GM23338 (cell line): ENCODE measurements around the gene SCGB3A2. TPM values are rescaled to one million over a fixed set of nuclear protein-coding genes. Genes with fewer than 3 reads are reported as not detected.

ENCODE experiments used
- CREB1 ChIP-seq: fragments of 250-450 bp; sonication (Bioruptor Pico); IDR thresholded peaks from 2 replicates; pipeline ENCODE4 v1.5.0; 2020; ENCODE audit warnings: low read depth, mild to moderate bottlenecking, moderate library complexity
- EZH2 ChIP-seq: fragments of 200-600 bp; sonication (generic); IDR thresholded peaks from one replicate; pipeline ENCODE4 v1.8.0; 2017; ENCODE audit warnings: antibody characterized with exemption, mild to moderate bottlenecking, low read depth; ENCODE audit not compliant: unreplicated experiment
- POLR2AphosphoS5 ChIP-seq: IDR thresholded peaks from 2 replicates; pipeline ENCODE4 v1.6.1; 2016; ENCODE audit warnings: antibody characterized with exemption, low read depth
- ZNF331 ChIP-seq: fragments of 250-450 bp; sonication (Bioruptor Pico); IDR thresholded peaks from 2 replicates; pipeline ENCODE4 v1.5.0; 2020; ENCODE audit warnings: low read depth, mild to moderate bottlenecking, moderate library complexity
- polyA plus RNA-seq: library from polyadenylated mRNA; unstranded; fragments of >200 nt; fragmentation: Nextera tagmentation; extraction: Ambion mirVana; gene quantifications from 2 replicates; pipeline ENCODE4 v1.2.1, GENCODE V29; 2016
- total RNA-seq: library from RNA; depleted of rRNA; stranded (reverse); fragments of >200 nt; shearing (Covaris generic); gene quantifications from 2 replicates; pipeline ENCODE4 v1.2.3, GENCODE V29; 2014
- TF ChIP-seq, protein P1 (sequence below): fragments of 250-450 bp; sonication (Bioruptor Pico); IDR thresholded peaks from 2 replicates; pipeline ENCODE4 v1.5.0; 2020; ENCODE audit warnings: mild to moderate bottlenecking, moderate library complexity
- TF ChIP-seq, protein P2 (sequence below): IDR thresholded peaks from one replicate; pipeline ENCODE4 v1.6.1; 2018; ENCODE audit warnings: antibody characterized with exemption; ENCODE audit not compliant: unreplicated experiment

Gene SCGB3A2
- total and polyA plus RNA-seq, 2 experiments from 2014 or later = 36.1 to 256 TPM

DNA sequence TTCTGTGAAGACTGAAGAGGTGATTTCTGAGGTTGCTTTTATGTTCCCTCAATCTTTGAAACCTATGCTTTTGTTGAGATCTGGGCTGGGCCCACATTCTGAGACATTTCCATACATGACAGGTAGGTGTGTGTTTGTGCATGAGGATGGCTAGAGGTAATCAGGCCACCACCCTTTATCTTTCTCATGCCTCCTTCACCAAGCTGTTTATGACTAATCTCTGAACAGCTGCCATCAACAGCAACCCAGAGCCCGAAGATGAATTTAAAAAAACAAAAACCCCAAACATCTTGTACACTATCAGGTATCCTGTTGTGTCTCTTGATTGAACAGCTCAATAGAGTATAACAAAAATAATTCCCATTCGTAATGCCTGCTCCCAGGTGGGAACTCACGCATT is 40.4 kb downstream of the SCGB3A2 start (continued):
- TF ChIP-seq, protein P1, sequence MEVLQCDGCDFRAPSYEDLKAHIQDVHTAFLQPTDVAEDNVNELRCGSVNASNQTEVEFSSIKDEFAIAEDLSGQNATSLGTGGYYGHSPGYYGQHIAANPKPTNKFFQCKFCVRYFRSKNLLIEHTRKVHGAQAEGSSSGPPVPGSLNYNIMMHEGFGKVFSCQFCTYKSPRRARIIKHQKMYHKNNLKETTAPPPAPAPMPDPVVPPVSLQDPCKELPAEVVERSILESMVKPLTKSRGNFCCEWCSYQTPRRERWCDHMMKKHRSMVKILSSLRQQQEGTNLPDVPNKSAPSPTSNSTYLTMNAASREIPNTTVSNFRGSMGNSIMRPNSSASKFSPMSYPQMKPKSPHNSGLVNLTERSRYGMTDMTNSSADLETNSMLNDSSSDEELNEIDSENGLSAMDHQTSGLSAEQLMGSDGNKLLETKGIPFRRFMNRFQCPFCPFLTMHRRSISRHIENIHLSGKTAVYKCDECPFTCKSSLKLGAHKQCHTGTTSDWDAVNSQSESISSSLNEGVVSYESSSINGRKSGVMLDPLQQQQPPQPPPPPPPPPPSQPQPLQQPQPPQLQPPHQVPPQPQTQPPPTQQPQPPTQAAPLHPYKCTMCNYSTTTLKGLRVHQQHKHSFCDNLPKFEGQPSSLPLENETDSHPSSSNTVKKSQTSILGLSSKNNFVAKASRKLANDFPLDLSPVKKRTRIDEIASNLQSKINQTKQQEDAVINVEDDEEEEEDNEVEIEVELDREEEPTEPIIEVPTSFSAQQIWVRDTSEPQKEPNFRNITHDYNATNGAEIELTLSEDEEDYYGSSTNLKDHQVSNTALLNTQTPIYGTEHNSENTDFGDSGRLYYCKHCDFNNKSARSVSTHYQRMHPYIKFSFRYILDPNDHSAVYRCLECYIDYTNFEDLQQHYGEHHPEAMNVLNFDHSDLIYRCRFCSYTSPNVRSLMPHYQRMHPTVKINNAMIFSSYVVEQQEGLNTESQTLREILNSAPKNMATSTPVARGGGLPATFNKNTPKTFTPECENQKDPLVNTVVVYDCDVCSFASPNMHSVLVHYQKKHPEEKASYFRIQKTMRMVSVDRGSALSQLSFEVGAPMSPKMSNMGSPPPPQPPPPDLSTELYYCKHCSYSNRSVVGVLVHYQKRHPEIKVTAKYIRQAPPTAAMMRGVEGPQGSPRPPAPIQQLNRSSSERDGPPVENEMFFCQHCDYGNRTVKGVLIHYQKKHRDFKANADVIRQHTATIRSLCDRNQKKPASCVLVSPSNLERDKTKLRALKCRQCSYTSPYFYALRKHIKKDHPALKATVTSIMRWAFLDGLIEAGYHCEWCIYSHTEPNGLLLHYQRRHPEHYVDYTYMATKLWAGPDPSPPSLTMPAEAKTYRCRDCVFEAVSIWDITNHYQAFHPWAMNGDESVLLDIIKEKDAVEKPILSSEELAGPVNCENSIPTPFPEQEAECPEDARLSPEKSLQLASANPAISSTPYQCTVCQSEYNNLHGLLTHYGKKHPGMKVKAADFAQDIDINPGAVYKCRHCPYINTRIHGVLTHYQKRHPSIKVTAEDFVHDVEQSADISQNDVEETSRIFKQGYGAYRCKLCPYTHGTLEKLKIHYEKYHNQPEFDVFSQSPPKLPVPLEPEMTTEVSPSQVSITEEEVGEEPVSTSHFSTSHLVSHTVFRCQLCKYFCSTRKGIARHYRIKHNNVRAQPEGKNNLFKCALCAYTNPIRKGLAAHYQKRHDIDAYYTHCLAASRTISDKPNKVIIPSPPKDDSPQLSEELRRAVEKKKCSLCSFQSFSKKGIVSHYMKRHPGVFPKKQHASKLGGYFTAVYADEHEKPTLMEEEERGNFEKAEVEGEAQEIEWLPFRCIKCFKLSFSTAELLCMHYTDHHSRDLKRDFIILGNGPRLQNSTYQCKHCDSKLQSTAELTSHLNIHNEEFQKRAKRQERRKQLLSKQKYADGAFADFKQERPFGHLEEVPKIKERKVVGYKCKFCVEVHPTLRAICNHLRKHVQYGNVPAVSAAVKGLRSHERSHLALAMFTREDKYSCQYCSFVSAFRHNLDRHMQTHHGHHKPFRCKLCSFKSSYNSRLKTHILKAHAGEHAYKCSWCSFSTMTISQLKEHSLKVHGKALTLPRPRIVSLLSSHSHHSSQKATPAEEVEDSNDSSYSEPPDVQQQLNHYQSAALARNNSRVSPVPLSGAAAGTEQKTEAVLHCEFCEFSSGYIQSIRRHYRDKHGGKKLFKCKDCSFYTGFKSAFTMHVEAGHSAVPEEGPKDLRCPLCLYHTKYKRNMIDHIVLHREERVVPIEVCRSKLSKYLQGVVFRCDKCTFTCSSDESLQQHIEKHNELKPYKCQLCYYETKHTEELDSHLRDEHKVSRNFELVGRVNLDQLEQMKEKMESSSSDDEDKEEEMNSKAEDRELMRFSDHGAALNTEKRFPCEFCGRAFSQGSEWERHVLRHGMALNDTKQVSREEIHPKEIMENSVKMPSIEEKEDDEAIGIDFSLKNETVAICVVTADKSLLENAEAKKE = no peak
- TF ChIP-seq POLR2AphosphoS5 = no peak
- no peak for TF ChIP-seq EZH2
- no peak for TF ChIP-seq ZNF331 (CRISPR knock-in tag)
- TF ChIP-seq CREB1 (CRISPR knock-in tag) = no peak
- TF ChIP-seq, protein P2, sequence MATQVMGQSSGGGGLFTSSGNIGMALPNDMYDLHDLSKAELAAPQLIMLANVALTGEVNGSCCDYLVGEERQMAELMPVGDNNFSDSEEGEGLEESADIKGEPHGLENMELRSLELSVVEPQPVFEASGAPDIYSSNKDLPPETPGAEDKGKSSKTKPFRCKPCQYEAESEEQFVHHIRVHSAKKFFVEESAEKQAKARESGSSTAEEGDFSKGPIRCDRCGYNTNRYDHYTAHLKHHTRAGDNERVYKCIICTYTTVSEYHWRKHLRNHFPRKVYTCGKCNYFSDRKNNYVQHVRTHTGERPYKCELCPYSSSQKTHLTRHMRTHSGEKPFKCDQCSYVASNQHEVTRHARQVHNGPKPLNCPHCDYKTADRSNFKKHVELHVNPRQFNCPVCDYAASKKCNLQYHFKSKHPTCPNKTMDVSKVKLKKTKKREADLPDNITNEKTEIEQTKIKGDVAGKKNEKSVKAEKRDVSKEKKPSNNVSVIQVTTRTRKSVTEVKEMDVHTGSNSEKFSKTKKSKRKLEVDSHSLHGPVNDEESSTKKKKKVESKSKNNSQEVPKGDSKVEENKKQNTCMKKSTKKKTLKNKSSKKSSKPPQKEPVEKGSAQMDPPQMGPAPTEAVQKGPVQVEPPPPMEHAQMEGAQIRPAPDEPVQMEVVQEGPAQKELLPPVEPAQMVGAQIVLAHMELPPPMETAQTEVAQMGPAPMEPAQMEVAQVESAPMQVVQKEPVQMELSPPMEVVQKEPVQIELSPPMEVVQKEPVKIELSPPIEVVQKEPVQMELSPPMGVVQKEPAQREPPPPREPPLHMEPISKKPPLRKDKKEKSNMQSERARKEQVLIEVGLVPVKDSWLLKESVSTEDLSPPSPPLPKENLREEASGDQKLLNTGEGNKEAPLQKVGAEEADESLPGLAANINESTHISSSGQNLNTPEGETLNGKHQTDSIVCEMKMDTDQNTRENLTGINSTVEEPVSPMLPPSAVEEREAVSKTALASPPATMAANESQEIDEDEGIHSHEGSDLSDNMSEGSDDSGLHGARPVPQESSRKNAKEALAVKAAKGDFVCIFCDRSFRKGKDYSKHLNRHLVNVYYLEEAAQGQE = no peak
